Esophagus muscularis mucosa (tissue), 3 donors: ENCODE results near the gene SULT1B1.

Experiments used
- POLR2A ChIP-seq: fragments of 450-650 bp; IDR thresholded peaks from one replicate; pipeline ENCODE4 v1.6.1; 2017; ENCODE audit warnings: antibody characterized with exemption, moderate library complexity, mild to moderate bottlenecking, low read depth
- TF ChIP-seq, protein P1 (sequence below), 3 experiments: fragments of 200-600 bp in 2 of 3; fragments of 450-650 bp in 1 of 3; sonication (generic) in 2 of 3; IDR thresholded peaks; one replicate each; pipeline ENCODE4 v1.5.1; 2017 to 2019; ENCODE audit warnings: antibody characterized with exemption in 3 of 3, mild to moderate bottlenecking in 2 of 3, moderate library complexity in 1 of 3

DNA sequence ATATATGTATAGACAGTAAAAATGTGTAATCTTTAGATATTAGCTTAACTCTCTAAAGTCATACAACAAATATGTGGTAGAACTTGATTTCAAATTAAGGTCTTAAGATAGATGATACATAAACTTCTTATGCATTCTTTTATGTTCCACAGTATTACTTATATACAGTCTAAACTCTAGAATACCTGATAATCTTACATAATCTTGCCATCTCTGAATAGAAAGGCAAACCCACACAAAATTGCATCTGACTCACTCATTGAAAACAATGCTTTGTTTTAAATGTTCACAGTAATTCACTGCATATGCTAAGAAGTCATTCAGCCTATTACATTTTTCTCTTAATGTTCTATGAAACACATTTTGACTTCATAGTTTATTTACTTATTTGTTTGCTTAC lies 10.1 kb downstream of the SULT1B1 start:
- TF ChIP-seq, protein P1, sequence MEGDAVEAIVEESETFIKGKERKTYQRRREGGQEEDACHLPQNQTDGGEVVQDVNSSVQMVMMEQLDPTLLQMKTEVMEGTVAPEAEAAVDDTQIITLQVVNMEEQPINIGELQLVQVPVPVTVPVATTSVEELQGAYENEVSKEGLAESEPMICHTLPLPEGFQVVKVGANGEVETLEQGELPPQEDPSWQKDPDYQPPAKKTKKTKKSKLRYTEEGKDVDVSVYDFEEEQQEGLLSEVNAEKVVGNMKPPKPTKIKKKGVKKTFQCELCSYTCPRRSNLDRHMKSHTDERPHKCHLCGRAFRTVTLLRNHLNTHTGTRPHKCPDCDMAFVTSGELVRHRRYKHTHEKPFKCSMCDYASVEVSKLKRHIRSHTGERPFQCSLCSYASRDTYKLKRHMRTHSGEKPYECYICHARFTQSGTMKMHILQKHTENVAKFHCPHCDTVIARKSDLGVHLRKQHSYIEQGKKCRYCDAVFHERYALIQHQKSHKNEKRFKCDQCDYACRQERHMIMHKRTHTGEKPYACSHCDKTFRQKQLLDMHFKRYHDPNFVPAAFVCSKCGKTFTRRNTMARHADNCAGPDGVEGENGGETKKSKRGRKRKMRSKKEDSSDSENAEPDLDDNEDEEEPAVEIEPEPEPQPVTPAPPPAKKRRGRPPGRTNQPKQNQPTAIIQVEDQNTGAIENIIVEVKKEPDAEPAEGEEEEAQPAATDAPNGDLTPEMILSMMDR (IDR thresholded peaks at IDR 0.05) = no peak
- no peak for TF ChIP-seq POLR2A
